Esophagus squamous epithelium (tissue), 5 donors: ENCODE measurements around the gene INTS7. TPM values are rescaled to one million over a fixed set of nuclear protein-coding genes. Genes with fewer than 3 reads are reported as not detected.

Source experiments
- DNase-seq: peaks from one replicate; lab custom pipeline; 2025; lab: John Stamatoyannopoulos, UW
- H3K27ac ChIP-seq, 4 donors: fragments of 200-600 bp; sonication (generic); one replicate each; pipeline ENCODE4 v1.5.1; 2016 to 2019; ENCODE audit warnings: mild to moderate bottlenecking in 1 of 4
- H3K27me3 ChIP-seq, 4 donors: fragments of 200-600 bp; sonication (generic); 1 replicate in 3 of 4; 2 replicates in 1 of 4; pipeline versions ENCODE4 v1.5.1 to v1.6.0; 2017 to 2021; ENCODE audit warnings: antibody characterized with exemption in 1 of 4
- H3K36me3 ChIP-seq, 3 donors: fragments of 200-600 bp; sonication (generic); one replicate each; pipeline ENCODE4 v1.5.1; 2016 to 2019
- H3K4me1 ChIP-seq, 3 donors: fragments of 200-600 bp; sonication (generic); one replicate each; pipeline ENCODE4 v1.5.1; 2017 to 2019
- H3K4me3 ChIP-seq, 4 donors: fragments of 200-600 bp; sonication (generic); 1 replicate in 3 of 4; 2 replicates in 1 of 4; pipeline ENCODE4 v1.5.1; 2016 to 2019; ENCODE audit warnings: mild to moderate bottlenecking in 2 of 4, moderate library complexity in 1 of 4
- H3K9me3 ChIP-seq, 3 donors: fragments of 200-600 bp; sonication (generic); one replicate each; pipeline ENCODE4 v1.5.1; 2016 to 2019
- CTCF ChIP-seq, 6 experiments: fragments of 450-650 bp in 4 of 6; fragments of 200-600 bp in 2 of 6; sonication (generic) in 2 of 6; IDR thresholded peaks; one replicate each; pipeline ENCODE4 v1.5.1; 2016 to 2019; ENCODE audit warnings: antibody characterized with exemption in 6 of 6, mild to moderate bottlenecking in 4 of 6, moderate library complexity in 4 of 6
- POLR2A ChIP-seq, 4 donors: fragments of 450-650 bp; IDR thresholded peaks; one replicate each; pipeline ENCODE4 v1.6.1; 2017; ENCODE audit warnings: antibody characterized with exemption in 4 of 4, mild to moderate bottlenecking in 4 of 4, moderate library complexity in 3 of 4
- WGBS, 2 donors: methylation state at CpG; one replicate each; pipeline ENCODE4 v1.1.5; 2018; 5-methylcytosine and 5-hydroxymethylcytosine counted together
- intact Hi-C: fragments of 100-400 bp; cut with DNase I; formaldehyde crosslinking; loops from one replicate; pipeline ENCODE4 v1.15.0; 2022
- total RNA-seq, 4 donors: library from RNA; depleted of rRNA; stranded (reverse); fragments of >200 nt; gene quantifications; one replicate each; pipeline ENCODE4 v1.1.0, GENCODE V29; 2016
- donor health status: DM: yes; HTN: yes; CAD: no.

INTS7 gene
- total RNA-seq, 4 donors from 2014 or later, result 13.8 to 20.7 (median 14.4) TPM

- Histone ChIP-seq H3K4me1 (peaks cover 0 to 11% (median 3%) of the 10 kb centered on the region in 3 donors), H3K9me3 (no peaks in the 10 kb centered on the region), H3K27ac (no peak overlapping the region), H3K27me3 (no peaks in the 10 kb centered on the region), H3K4me3 (no peak overlapping the region), H3K36me3 (peaks cover 0 to 83% (median 0%) of the 10 kb centered on the region in 3 donors)
- 95 to 98% methylated on average over 4 of the region's 4 CpGs for WGBS, 2 donors
- intact Hi-C loops, result no loop called here
- no peak for DNase-seq
- TF ChIP-seq CTCF (IDR thresholded peaks at IDR 0.05) (no peak), POLR2A (IDR thresholded peaks at IDR 0.05) (no peak)
These were observed 56.8 kb downstream of the INTS7 start for GRCh38 chr1:211978596-211978995.

- H3K4me1 ChIP-seq, result peaks cover 0 to 11% (median 3%) of the 10 kb centered on the region in 3 donors
- no peak for DNase-seq
- peaks cover 0 to 72% (median 0%) of the 10 kb centered on the region in 3 donors for H3K36me3 ChIP-seq
- 55 to 59% methylated on average over 3 of the region's 3 CpGs for WGBS, 2 donors
- no peak overlapping the region for H3K4me3 ChIP-seq
- H3K27ac ChIP-seq, result peak overlapping the region in 2 of 4 donors; percentile 30 to 38
- TF ChIP-seq POLR2A (IDR thresholded peaks at IDR 0.05) (no peak), CTCF (IDR thresholded peaks at IDR 0.05) (no peak)
- no peaks in the 10 kb centered on the region for H3K27me3 ChIP-seq
- no peaks in the 10 kb centered on the region for H3K9me3 ChIP-seq
- intact Hi-C loops, result no loop called here
These were observed 60.0 kb downstream of the INTS7 start for GRCh38 chr1:211975152-211975941.

DNA sequence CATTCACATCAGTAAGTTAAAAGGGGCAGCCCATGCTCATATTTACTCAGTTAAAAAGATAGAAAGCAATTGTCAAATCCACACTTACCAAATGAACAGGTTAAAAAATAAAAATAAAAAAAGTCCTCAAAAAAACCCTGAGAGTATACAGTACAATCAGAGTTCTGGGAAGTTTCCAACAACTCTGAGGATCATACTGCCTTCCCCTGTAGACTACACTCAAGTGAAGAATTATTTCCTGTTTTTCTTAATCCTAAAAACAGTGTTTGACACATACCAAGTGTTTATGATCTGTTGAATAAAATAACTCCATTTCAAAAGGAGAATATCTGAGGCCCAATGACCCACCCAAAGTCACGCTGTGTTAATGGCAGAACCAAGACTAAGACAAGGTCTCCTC lies 61.8 kb downstream of the INTS7 start:
- peaks cover 0 to 11% (median 3%) of the 10 kb centered on the region in 3 donors for H3K4me1 ChIP-seq
- H3K9me3 ChIP-seq, result no peaks in the 10 kb centered on the region
- intact Hi-C loops, result no loop called here
- DNase-seq, result no peak
- no peak overlapping the region for H3K27ac ChIP-seq
- 95 to 100% methylated on average over 1 of the region's 1 CpG for WGBS, 2 donors
- TF ChIP-seq POLR2A (IDR thresholded peaks at IDR 0.05) (no peak), CTCF (IDR thresholded peaks at IDR 0.05) (no peak)
- H3K36me3 ChIP-seq, result peaks cover 0 to 69% (median 0%) of the 10 kb centered on the region in 3 donors
- no peak overlapping the region for H3K4me3 ChIP-seq
- no peaks in the 10 kb centered on the region for H3K27me3 ChIP-seq

GRCh38 chr1:211968200-211968834 lies 67.0 kb downstream of the INTS7 start:
- no peak overlapping the region for H3K4me3 ChIP-seq
- DNase-seq, result no peak
- H3K9me3 ChIP-seq, result no peaks in the 10 kb centered on the region
- H3K36me3 ChIP-seq, result peaks cover 0 to 73% (median 0%) of the 10 kb centered on the region in 3 donors
- TF ChIP-seq CTCF (IDR thresholded peaks at IDR 0.05) (no peak), POLR2A (IDR thresholded peaks at IDR 0.05) (no peak)
- no peaks in the 10 kb centered on the region for H3K4me1 ChIP-seq
- no peaks in the 10 kb centered on the region for H3K27me3 ChIP-seq
- 87 to 89% methylated on average over 4 of the region's 4 CpGs for WGBS, 2 donors
- H3K27ac ChIP-seq, result no peak overlapping the region
- intact Hi-C loops, result no loop called here

DNA sequence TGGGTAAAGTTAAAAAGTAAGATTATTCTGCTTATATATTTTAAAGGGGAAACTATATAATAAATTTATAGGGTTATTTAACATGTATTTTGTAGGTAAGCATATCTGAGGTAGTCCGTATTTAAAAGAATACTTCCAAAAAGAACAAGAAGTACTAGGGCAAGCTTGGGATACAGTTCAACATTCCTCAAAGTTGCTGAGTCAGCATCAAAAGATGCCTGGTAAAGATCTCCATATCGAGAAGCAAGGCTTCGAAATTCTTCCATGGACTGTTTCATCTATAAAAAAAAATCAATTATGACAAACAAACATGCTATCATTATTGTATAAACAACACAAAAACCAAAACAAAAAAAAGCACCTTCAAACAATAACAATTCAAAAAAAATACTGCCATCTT lies 67.7 kb downstream of the INTS7 start:
- Histone ChIP-seq H3K4me1 (no peaks in the 10 kb centered on the region), H3K36me3 (peaks cover 0 to 73% (median 0%) of the 10 kb centered on the region in 3 donors), H3K27me3 (no peaks in the 10 kb centered on the region), H3K9me3 (no peaks in the 10 kb centered on the region), H3K4me3 (no peak overlapping the region), H3K27ac (no peak overlapping the region)
- intact Hi-C loops, result no loop called here
- whole genome bisulfite sequencing, 2 donors, result 87 to 97% methylated on average over 3 of the region's 3 CpGs
- DNase-seq, result no peak
- TF ChIP-seq POLR2A (IDR thresholded peaks at IDR 0.05) (no peak), CTCF (IDR thresholded peaks at IDR 0.05) (no peak)
